SK-N-SH (cell line): ENCODE data around the gene C2orf72. TPM values are rescaled to one million over a fixed set of nuclear protein-coding genes. Genes with fewer than 3 reads are reported as not detected.

Source experiments
- CTCF ChIA-PET: fragments of 300-600, 350-600 bp; formaldehyde crosslinking; extraction: SDS; loops from one replicate; lab custom pipeline; 2021; lab: Yijun Ruan, JAX
- POLR2A ChIA-PET: fragments of 350-600 bp; sonication (Branson Sonifier 250); formaldehyde crosslinking; extraction: SDS; loops from one replicate; lab custom pipeline; 2020; ENCODE audit warnings: antibody characterized with exemption, inconsistent platforms; lab: Yijun Ruan, JAX
- DNase-seq: peaks from one replicate; pipeline ENCODE4 v3.0.0; 2012
- H2AFZ ChIP-seq: fragments of 200-600 bp; sonication (generic); 2 replicates; pipeline ENCODE4 v1.8.1; 2016; ENCODE audit warnings: antibody characterized with exemption, mild to moderate bottlenecking, low read depth
- H3F3A ChIP-seq: fragments of 200-600 bp; sonication (generic); replicated peaks from 2 replicates; pipeline ENCODE3; 2016; ENCODE audit warnings: antibody characterized with exemption, mild to moderate bottlenecking; ENCODE audit not compliant: insufficient read depth
- H3K27ac ChIP-seq, 2 experiments: fragments of 200-500 bp in 1 of 2; fragments of 200-600 bp in 1 of 2; sonication (Bioruptor generic) in 1 of 2; sonication (generic), shearing (Covaris generic) in 1 of 2; 2 replicates each; pipeline versions ENCODE4 v1.5.1 to v1.6.1; 2014 to 2016; ENCODE audit warnings: low read depth in 2 of 2, inconsistent platforms in 1 of 2, low read length in 1 of 2, mild to moderate bottlenecking in 1 of 2, mixed read lengths in 1 of 2
- H3K27me3 ChIP-seq: fragments of 200-600 bp; sonication (generic), shearing (Covaris generic); 2 replicates; pipeline ENCODE4 v1.6.1; 2016; ENCODE audit warnings: mixed run types; ENCODE audit not compliant: insufficient read depth
- H3K36me3 ChIP-seq, 2 experiments: fragments of 200-500 bp in 1 of 2; fragments of 200-600 bp in 1 of 2; sonication (Bioruptor generic) in 1 of 2; sonication (generic) in 1 of 2; replicated peaks in 1 of 2; 2 replicates each; pipeline versions ENCODE3 to v1.5.1; 2014 to 2016; ENCODE audit warnings: low read length in 1 of 2, mild to moderate bottlenecking in 1 of 2; ENCODE audit not compliant: insufficient read depth in 2 of 2, control insufficient read depth in 1 of 2
- H3K4me1 ChIP-seq, 2 experiments: fragments of 200-500 bp in 1 of 2; fragments of 200-600 bp in 1 of 2; sonication (Bioruptor generic) in 1 of 2; sonication (generic), shearing (Covaris generic) in 1 of 2; 2 replicates each; pipeline versions ENCODE4 v1.5.1 to v1.6.1; 2014 to 2016; ENCODE audit warnings: low read depth in 1 of 2, low read length in 1 of 2, mixed run types in 1 of 2; ENCODE audit not compliant: insufficient read depth in 2 of 2, control insufficient read depth in 1 of 2
- H3K4me2 ChIP-seq: fragments of 200-600 bp; sonication (generic), shearing (Covaris generic); 2 replicates; pipeline ENCODE4 v1.6.1; 2017; ENCODE audit warnings: mixed run types
- H3K4me3 ChIP-seq, 2 experiments: fragments of 200-500 bp in 1 of 2; fragments of 200-600 bp in 1 of 2; sonication (Bioruptor generic) in 1 of 2; sonication (generic), shearing (Covaris generic) in 1 of 2; 2 replicates each; pipeline versions ENCODE4 v1.5.1 to v1.8.1; 2014 to 2016; ENCODE audit warnings: low read depth in 2 of 2, inconsistent platforms in 1 of 2, low read length in 1 of 2, mild to moderate bottlenecking in 1 of 2, mixed read lengths in 1 of 2, moderate library complexity in 1 of 2
- H3K79me2 ChIP-seq: fragments of 200-600 bp; sonication (generic); 2 replicates; pipeline ENCODE4 v1.8.1; 2017; ENCODE audit warnings: mild to moderate bottlenecking; ENCODE audit not compliant: insufficient read depth
- H3K9ac ChIP-seq: fragments of 200-600 bp; sonication (generic); 2 replicates; pipeline ENCODE4 v1.6.1; 2017; ENCODE audit warnings: mixed run types
- H3K9me2 ChIP-seq: fragments of 200-600 bp; sonication (generic); 2 replicates; pipeline ENCODE4 v1.6.1; 2017; ENCODE audit warnings: mixed run types
- H3K9me3 ChIP-seq: fragments of 200-600 bp; sonication (generic); 2 replicates; pipeline ENCODE4 v1.6.1; 2017; ENCODE audit warnings: mixed run types, mild to moderate bottlenecking, moderate library complexity
- H4K20me1 ChIP-seq: fragments of 200-600 bp; sonication (generic); 2 replicates; pipeline ENCODE4 v1.6.1; 2017; ENCODE audit warnings: mild to moderate bottlenecking, mixed run types; ENCODE audit not compliant: insufficient read depth
- ELF1 ChIP-seq: IDR thresholded peaks from 2 replicates; pipeline ENCODE4 v1.4.0; 2012
- EP300 ChIP-seq, 2 experiments: IDR thresholded peaks; 2 replicates each; pipeline versions ENCODE4 v1.4.0 to v1.6.1; 2012; ENCODE audit warnings: borderline replicate concordance in 1 of 2, low read depth in 1 of 2, low read length in 1 of 2
- FOXM1 ChIP-seq: IDR thresholded peaks from 2 replicates; pipeline ENCODE4 v1.4.0; 2012; ENCODE audit warnings: low read depth, mild to moderate bottlenecking
- GABPA ChIP-seq: IDR thresholded peaks from 2 replicates; pipeline ENCODE4 v1.4.0; 2012; ENCODE audit warnings: low read depth, mild to moderate bottlenecking
- GATA2 ChIP-seq: sonication (generic); formaldehyde crosslinking; IDR thresholded peaks from 2 replicates; pipeline ENCODE4 v1.5.0; 2020; ENCODE audit warnings: mild to moderate bottlenecking, missing genetic modification reagents
- MEF2A ChIP-seq: IDR thresholded peaks from 2 replicates; pipeline ENCODE4 v1.4.0; 2012; ENCODE audit warnings: low read depth, borderline replicate concordance
- MXI1 ChIP-seq: IDR thresholded peaks from 2 replicates; pipeline ENCODE4 v1.6.1; 2012; ENCODE audit warnings: mild to moderate bottlenecking, low read depth, low read length, improper control_type of control experiment
- NFIC ChIP-seq: IDR thresholded peaks from 2 replicates; pipeline ENCODE4 v1.4.0; 2012; ENCODE audit warnings: borderline replicate concordance
- NRF1 ChIP-seq: IDR thresholded peaks from 2 replicates; pipeline ENCODE4 v1.6.1; 2012; ENCODE audit warnings: low read depth, mild to moderate bottlenecking, low read length
- SIN3A ChIP-seq: IDR thresholded peaks from 2 replicates; pipeline ENCODE4 v1.6.1; 2012; ENCODE audit warnings: low read depth, mild to moderate bottlenecking, low read length, moderate library complexity, borderline replicate concordance
- SMC3 ChIP-seq: IDR thresholded peaks from 2 replicates; pipeline ENCODE4 v1.6.1; 2012; ENCODE audit warnings: low read depth, low read length, improper control_type of control experiment
- TAF1 ChIP-seq: IDR thresholded peaks from 2 replicates; pipeline ENCODE4 v1.6.1; 2012; ENCODE audit warnings: low read depth, mild to moderate bottlenecking, low read length, moderate library complexity, borderline replicate concordance
- TCF12 ChIP-seq: IDR thresholded peaks from 2 replicates; pipeline ENCODE4 v1.4.0; 2012
- TEAD4 ChIP-seq: IDR thresholded peaks from 2 replicates; pipeline ENCODE4 v1.4.0; 2012; ENCODE audit warnings: mild to moderate bottlenecking, borderline replicate concordance; ENCODE audit not compliant: insufficient read depth
- WGBS: methylation state at CpG from one replicate; pipeline ENCODE4 v1.1.6; 2017; ENCODE audit warnings: low lambda C conversion rate; 5-methylcytosine and 5-hydroxymethylcytosine counted together
- polyA plus RNA-seq, 3 experiments: library from polyadenylated mRNA; depleted of rRNA; stranded (reverse); fragments of >200 nt; gene quantifications; 2 replicates each; pipeline ENCODE4 v1.2.3, GENCODE V29; 2012
- TF ChIP-seq, protein P1 (sequence below): IDR thresholded peaks from 2 replicates; pipeline ENCODE4 v1.6.1; 2012; ENCODE audit warnings: mild to moderate bottlenecking, low read depth, low read length, moderate library complexity
- TF ChIP-seq, protein P2 (sequence below): fragments of 150-350 bp; IDR thresholded peaks from 2 replicates; pipeline ENCODE4 v1.6.1; 2017; ENCODE audit warnings: antibody characterized with exemption, low read length, low read depth, borderline replicate concordance
- TF ChIP-seq, protein P3 (sequence below): IDR thresholded peaks from 2 replicates; pipeline ENCODE4 v1.4.0; 2012; ENCODE audit warnings: low read depth, borderline replicate concordance

C2orf72 gene
- polyA plus RNA-seq, 1 of the 3 experiments (the other 2 are of a cell fraction): 0.35 TPM

DNA sequence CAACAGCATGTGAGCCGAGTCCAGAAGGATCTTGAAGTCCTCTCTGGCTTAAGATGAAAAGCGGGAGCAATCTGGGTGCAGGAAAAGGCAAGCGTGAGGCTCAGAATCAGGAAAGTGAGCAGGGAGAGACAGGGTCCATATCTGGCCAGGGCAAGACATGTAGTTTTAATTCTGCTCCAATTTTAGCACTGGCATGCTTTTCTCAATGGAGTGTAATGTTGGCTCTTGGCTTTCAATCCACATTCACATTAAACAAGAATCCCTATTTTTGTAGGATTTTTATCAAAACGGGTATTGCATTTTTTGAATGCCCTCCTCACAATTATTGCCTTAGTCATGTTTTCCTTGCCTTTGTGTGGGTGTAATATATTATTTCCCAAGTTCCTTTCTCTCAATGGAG is 35.4 kb upstream of the C2orf72 start:
- Histone ChIP-seq H3K9me3 (no peaks in the 10 kb centered on the region), H3K9ac (no peak overlapping the region), H3K27ac (no peak overlapping the region)
- POLR2A ChIA-PET: no interaction called here
- TF ChIP-seq ELF1: no peak
- no peak for TF ChIP-seq SMC3
- TF ChIP-seq, protein P1, sequence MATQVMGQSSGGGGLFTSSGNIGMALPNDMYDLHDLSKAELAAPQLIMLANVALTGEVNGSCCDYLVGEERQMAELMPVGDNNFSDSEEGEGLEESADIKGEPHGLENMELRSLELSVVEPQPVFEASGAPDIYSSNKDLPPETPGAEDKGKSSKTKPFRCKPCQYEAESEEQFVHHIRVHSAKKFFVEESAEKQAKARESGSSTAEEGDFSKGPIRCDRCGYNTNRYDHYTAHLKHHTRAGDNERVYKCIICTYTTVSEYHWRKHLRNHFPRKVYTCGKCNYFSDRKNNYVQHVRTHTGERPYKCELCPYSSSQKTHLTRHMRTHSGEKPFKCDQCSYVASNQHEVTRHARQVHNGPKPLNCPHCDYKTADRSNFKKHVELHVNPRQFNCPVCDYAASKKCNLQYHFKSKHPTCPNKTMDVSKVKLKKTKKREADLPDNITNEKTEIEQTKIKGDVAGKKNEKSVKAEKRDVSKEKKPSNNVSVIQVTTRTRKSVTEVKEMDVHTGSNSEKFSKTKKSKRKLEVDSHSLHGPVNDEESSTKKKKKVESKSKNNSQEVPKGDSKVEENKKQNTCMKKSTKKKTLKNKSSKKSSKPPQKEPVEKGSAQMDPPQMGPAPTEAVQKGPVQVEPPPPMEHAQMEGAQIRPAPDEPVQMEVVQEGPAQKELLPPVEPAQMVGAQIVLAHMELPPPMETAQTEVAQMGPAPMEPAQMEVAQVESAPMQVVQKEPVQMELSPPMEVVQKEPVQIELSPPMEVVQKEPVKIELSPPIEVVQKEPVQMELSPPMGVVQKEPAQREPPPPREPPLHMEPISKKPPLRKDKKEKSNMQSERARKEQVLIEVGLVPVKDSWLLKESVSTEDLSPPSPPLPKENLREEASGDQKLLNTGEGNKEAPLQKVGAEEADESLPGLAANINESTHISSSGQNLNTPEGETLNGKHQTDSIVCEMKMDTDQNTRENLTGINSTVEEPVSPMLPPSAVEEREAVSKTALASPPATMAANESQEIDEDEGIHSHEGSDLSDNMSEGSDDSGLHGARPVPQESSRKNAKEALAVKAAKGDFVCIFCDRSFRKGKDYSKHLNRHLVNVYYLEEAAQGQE: no peak
- TF ChIP-seq EP300 (IDR thresholded peaks at IDR 0.05; ENCODE audit: borderline replicate concordance in 1 of 2, low read depth in 1 of 2, low read length in 1 of 2): no peak
- no peak for TF ChIP-seq TEAD4
- TF ChIP-seq FOXM1: no peak
- no peak for TF ChIP-seq NRF1
- no peak for TF ChIP-seq MEF2A
- no peak for TF ChIP-seq TAF1
- TF ChIP-seq TCF12: no peak
- no peak for TF ChIP-seq GABPA
- TF ChIP-seq SIN3A: no peak
- TF ChIP-seq GATA2: no peak
- TF ChIP-seq, protein P2, sequence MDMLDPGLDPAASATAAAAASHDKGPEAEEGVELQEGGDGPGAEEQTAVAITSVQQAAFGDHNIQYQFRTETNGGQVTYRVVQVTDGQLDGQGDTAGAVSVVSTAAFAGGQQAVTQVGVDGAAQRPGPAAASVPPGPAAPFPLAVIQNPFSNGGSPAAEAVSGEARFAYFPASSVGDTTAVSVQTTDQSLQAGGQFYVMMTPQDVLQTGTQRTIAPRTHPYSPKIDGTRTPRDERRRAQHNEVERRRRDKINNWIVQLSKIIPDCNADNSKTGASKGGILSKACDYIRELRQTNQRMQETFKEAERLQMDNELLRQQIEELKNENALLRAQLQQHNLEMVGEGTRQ: no peak
- TF ChIP-seq, protein P3, sequence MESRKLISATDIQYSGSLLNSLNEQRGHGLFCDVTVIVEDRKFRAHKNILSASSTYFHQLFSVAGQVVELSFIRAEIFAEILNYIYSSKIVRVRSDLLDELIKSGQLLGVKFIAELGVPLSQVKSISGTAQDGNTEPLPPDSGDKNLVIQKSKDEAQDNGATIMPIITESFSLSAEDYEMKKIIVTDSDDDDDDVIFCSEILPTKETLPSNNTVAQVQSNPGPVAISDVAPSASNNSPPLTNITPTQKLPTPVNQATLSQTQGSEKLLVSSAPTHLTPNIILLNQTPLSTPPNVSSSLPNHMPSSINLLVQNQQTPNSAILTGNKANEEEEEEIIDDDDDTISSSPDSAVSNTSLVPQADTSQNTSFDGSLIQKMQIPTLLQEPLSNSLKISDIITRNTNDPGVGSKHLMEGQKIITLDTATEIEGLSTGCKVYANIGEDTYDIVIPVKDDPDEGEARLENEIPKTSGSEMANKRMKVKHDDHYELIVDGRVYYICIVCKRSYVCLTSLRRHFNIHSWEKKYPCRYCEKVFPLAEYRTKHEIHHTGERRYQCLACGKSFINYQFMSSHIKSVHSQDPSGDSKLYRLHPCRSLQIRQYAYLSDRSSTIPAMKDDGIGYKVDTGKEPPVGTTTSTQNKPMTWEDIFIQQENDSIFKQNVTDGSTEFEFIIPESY: no peak
- no peak for TF ChIP-seq MXI1
- TF ChIP-seq NFIC: no peak
- TF ChIP-seq, all 33 proteins: peak for 0
- Histone ChIP-seq H4K20me1 (no peaks in the 10 kb centered on the region), H3K36me3 (no peaks in the 10 kb centered on the region), H3K79me2 (no peaks in the 10 kb centered on the region), H3F3A (no peaks in the 10 kb centered on the region), H3K27me3 (peaks cover 14% of the 10 kb centered on the region; the same call in 1 of the 2 replicates), H3K4me3 (no peak overlapping the region), H2AFZ (no peak overlapping the region), H3K4me2 (no peak overlapping the region), H3K4me1 (no peaks in the 10 kb centered on the region), H3K9me2 (no peaks in the 10 kb centered on the region)
- 43% methylated on average over 4 of the region's 4 CpGs for WGBS
- DNase-seq: no peak
- CTCF ChIA-PET: interaction anchor here (0.7 to 1.3 kb wide), 3 partner anchors 14 to 51 kb away, joined by 3 to 5 read pairs (median 3); no protein-coding TSS in a partner anchor
